ENCODE results near the gene XPNPEP3. TPM values are rescaled to one million over a fixed set of nuclear protein-coding genes. Genes with fewer than 3 reads are reported as not detected.

The XPNPEP3 gene
- total RNA-seq, 1 experiment from 2014 or later: 10.4 TPM

DNA sequence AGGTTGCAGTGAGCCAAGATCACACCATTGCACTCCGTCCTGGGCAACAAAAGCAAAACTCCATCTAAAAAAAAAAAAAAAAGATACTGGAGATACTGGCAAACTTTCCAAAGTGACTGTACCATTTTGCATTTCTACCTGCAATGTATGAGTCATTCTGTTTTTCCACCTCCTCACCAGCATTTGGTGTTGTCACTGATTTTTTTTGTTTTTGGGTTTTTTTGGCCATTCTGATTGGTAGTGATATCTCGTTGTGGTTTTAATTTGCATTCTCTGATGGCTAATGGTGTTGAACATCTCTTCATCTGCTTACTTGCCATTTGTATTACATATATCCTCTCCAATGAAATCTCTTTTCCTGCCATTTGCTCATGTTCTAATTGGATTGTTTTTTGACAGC is 82.3 kb downstream of the XPNPEP3 start:
- no peak for DNase-seq (ENCODE audit: low read depth)

DNA sequence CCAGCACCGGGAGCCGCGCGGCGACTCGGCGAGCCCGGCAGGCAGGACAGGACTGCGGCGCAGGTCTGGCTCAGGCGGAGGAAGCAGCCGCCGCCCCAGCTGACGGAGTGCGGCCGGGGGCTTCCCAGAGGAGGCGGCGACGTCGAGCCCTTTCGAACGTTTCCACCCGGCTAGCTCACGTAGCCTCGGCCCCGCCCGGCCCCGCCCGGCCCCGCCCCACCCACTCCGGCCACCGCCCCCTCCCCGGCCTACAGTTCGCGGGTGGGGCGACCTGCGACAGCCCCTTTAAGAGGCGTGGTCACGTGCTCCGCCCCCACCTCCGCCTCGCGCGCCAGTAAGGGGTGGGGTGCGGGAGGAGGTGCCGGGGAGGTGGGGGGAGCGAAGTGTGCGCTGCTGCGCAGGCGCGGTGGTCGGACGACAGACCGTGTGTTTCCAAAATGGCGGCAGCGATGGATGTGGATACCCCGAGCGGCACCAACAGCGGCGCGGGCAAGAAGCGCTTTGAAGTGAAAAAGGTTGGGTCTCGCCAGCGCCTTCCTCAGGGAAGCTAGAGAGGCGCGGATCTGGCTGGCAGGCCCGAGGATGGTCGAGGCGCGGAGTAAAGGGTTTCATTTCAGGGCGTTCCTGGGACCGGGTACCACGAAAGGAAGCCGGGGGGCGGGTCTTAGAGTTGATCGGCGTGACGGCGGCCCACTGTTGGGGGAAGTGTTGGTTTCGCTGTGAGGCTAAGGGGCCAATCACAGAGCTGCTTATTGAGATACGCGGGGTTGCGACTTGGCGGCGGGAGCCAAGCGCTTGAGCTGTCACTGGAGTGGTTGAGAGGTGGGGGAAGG is 94.2 kb downstream of the XPNPEP3 start, which contains the start of gene RBX1:
Gene RBX1 (plus strand): TSS at position 417 of the 833 bp plus-strand sequence. CDS start 21 bp downstream, at position 438.
- peak; percentile 99 for DNase-seq (ENCODE audit: low read depth)

DNA sequence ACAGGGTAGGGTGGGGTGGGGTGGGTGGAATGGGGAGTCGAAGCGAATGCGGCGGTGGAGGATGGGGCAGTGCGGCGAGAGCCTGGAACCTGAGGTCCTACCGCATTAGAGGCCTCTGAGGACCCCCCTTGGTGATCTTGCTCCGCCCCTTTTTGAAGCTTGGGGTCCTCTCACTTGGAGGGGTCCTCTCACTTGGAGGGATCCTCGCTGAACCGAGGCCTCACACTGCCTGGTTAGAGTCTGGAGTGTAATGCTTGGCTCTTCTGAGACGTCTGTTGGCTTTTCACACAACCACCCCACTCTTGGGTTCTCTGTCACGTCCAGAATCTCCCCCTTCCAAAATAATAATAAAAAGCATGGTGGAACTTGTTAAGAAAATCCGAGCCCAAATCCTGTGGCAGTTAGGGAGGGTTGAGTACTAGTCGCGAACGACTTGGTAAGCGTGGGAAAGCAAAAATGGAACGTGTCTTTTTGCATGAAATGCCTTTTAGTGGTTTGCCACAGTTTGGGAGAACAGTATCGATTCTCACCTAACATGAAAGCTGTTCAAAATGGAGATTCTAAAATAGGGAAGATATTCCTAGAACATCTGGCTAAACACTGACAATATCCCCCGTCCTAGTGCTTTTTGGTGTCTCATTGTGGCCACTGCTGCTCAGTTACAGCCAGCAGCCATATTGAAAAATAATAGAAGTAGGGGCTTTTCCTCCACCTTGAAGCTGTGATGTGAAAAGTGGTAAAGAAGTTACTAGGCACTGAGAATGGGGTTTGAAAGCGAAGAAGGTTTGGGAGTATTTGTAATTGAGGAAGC is 95.1 kb downstream of the XPNPEP3 start:
- DNase-seq (ENCODE audit: low read depth): no peak

DNA sequence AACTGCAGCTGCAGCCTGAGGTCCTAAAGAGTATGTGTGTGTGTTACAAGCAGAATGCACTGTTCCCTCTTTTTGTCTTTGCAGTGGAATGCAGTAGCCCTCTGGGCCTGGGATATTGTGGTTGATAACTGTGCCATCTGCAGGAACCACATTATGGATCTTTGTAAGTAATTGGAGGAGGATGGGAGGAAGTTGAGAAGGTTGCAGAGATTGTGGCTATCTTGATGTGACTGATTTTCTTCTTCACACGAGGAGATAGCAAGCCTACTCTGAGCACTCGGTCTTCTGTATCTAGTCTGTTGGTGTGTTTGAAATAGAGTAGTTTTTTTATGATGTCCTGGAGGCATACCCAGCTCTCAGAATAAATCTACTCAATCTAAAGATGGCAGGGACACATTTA is 96.5 kb downstream of the XPNPEP3 start:
- no peak for DNase-seq (ENCODE audit: low read depth)

DNA sequence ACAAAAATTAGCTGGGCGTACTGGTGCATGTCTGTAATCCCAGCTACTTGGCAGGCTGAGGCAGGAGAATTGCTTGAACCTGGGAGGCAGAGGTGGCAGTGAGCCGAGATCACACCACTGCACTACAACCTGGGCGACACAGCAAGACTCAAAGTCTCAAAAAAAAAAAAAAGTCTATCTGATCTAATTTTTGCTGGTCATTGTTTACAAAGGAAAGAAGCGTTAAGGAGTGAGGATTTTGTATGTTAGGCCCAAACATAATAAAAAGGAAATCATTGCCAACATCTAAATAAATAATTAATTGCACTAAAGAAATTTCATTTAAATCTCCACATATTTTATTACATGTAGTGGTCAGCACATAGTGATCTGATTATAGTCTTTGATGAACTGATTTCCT is 97.2 kb downstream of the XPNPEP3 start:
- DNase-seq (ENCODE audit: low read depth): no peak

DNA sequence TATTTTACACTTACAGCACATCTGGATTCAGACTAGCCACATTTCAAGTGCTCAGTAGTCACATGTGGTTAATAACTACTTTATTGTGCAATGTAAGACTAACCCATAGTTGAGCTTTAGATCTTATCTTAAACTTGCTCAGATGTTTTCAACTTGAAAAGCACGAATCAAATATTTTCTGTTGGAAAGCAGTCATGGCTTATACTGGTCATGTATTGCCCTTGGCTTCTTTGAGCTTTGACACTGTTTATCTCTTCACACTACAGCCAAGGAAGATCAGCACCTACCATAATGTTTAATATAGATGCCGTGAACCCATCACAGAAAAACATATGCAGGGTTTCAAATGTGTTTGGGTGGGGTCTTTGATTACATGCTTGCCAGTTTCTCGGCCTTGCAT is 98.6 kb downstream of the XPNPEP3 start:
- no peak for DNase-seq (ENCODE audit: low read depth)

DNA sequence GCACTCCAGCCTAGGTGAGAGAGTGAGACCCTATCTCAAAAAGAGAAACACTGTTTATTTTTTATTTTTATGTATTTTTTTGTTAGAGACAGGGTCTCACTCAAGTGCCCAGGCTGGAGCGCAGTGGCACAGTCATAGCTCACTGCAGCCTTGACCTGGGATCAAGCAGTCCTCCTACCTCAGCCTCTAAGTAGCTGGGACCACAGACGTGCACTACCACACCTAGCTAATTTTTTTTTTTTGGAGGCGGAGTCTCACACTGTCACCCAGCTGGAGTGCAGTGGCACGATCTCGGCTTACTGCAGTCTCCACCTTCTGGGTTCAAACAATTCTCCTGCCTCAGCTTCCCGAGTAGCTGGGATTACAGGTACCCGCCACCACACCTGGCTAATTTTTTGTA is 100.7 kb downstream of the XPNPEP3 start:
- no peak for DNase-seq (ENCODE audit: low read depth)

DNA sequence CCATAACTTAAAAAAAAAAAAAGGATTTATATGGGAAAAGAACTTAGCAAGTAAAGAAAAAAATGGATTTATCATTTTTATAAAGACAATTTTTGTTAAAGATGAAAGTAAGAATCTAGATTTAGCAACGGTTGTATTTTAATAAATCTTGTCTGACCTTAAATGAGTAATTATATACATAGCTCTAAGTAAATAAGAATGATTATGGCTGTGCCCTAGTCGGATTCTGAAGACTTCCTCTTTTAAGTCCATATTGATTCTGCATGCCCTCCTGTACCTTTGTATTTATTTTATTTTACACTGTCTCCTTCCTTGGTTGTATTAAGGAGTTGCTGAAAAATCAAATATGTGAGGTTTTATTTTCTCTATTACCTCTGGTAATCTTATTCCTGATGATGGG is 101.4 kb downstream of the XPNPEP3 start:
- DNase-seq (ENCODE audit: low read depth): no peak

DNA sequence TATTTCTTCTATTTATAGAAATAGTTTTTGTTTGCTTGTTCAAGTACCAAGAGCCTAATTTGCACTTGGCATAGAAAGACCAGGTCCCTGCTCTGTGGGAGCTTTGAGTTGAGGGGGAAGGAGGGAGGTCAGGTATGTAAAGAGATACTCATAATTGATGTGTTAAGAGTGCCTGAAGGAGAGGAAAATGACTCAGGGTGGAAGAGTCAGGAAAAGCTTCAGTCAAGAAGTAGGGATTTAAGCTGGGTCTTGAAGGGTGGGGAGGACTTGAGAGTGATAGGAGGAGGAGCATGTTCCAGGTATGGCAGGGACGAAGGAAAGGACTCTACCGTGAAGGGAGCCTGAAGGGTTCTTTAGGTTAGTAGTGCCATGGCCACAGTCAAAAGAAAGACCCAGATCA is 103.2 kb downstream of the XPNPEP3 start:
- DNase-seq (ENCODE audit: low read depth): no peak

DNA sequence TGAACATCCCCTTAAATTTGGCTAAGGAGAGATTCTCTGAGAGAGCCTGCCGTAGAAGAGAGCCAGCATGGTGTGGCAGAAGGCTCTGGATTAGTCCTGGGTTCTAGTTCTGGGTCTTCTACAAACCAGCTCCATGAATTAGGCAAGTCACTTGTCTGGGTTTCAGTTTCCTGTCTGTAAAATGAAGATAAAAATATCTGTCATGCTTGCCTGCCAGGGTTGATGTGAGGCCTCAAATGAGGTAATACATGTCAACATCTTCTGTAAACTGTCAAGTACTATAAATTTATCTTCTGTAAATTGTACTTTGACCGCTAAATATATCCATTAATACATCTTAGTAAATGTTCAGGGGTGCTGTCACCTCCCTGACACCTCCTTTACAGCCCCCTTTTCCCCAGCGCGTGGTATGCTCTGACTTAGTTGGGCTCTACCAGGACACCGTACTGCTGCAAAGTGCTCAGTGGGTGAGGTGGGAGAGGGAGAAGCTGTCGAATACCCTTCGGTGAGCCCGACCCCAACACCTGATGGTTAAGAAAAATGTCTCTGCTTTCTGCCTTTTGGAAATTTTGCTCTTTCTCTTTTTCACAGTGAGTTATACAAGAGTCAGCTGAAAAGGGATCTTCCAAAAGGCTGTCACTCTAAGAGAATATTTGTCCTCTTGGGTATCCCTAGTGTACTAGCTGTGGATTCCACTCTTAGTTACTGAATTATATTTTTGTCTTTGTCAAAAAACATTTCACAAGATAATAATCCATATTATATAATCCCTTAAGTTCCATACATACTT is 109.2 kb downstream of the XPNPEP3 start:
- no peak for DNase-seq (ENCODE audit: low read depth)

DNA sequence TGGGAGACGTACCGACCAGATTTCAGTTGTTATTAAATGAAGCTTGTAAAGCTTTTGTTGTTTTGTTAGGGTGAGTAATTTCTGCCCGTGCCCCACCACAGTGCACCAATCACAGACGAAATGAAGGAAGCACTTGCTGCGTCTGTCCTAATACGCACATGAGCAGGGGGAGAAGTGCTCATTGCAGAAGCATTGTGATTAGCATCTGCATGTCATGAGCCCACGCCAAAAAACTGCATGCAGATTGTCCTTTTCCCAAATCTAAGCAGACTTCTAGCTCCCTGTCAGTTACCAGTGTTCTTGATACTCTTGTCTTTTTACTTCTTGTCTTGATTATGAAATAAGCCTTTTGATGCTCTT is 109.8 kb downstream of the XPNPEP3 start:
- DNase-seq (ENCODE audit: low read depth): no peak

DNA sequence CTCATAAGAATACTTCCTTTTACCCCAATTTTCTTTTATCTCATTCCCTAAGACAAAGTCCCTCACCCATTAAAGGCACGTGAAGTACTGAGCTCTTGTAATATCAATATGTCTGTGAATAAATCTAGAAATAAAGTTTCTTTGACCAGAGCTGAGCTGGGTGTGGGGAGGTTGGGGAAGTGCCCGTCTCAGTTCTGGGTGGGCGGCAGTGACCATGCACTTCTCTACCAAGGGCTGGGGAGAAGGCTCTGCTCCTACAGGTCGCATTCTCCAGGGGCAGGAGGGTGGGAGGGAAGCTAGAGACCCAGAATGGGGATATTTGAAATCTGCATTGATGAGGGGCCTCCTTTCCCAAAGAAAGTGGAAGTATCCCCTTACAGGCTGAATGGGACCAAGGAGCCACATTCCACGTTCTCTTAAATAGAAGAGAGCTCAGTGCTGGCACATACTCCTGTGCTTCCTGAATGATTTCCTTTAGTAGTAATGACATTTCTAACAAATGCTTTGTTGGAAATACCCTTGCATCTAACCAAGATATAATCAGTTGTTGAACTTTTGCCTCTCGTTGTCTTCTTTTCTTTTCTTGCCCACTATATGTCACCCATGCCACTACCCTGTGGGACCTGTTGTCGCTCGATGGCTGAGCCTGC is 110.3 kb downstream of the XPNPEP3 start:
- no peak for DNase-seq (ENCODE audit: low read depth)

DNA sequence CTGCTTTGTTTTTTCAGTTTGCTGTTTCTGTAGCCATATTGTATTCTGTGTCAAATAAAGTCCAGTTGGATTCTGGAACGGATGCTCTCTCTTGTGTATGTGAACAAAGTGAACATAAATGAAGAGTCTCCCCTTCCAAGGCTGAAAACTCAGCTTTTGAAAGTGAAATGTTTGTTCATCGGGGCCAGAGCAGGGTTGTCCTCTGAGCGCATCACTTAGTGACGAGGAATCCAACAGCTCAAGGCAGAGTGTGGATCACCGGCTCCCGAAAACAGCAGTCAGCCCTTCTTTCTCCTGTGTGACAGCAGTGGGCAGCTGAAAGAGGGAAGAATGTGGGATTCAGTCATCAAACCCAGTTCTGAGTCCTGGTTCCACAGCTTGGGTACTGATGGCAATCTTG is 115.6 kb downstream of the XPNPEP3 start:
- DNase-seq (ENCODE audit: low read depth): no peak

DNA sequence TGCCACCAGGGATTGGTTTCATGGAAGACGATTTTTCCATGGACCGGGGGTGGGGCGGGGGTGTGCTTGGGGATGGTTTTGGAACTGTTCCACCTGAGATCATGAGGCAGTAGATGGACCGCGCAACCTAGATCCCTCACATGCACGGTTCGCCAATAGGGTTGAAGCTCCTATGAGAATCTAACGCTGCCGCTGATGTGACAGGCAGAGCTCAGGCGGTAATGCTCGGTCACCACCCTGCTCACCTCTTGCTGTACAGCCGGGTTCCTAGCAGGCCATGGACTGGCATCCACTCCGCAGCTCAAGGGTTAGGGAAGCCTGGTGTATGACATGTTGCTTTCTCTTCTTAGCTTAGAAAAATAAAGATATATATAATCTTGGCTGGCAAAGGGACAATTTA is 116.2 kb downstream of the XPNPEP3 start:
- DNase-seq (ENCODE audit: low read depth): no peak

DNA sequence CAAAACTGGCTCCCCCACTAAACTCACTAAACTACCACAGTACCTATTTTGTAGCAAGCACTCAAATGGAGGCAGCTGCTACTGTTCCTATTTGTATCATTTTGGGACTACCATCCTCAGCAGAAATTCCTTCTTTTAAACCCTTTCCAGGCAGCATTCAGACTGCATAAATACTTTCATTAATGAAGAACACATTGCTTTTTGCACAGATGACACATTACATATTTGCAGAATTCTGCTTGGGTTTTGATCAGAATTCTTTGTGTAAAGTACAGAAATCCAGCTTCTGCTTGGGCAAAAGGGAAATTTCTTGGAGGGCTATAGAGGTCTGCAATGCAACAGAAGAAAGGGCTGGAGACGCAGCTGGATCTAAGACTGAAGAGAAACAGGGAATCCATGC is 118.4 kb downstream of the XPNPEP3 start:
- DNase-seq (ENCODE audit: low read depth): no peak

DNA sequence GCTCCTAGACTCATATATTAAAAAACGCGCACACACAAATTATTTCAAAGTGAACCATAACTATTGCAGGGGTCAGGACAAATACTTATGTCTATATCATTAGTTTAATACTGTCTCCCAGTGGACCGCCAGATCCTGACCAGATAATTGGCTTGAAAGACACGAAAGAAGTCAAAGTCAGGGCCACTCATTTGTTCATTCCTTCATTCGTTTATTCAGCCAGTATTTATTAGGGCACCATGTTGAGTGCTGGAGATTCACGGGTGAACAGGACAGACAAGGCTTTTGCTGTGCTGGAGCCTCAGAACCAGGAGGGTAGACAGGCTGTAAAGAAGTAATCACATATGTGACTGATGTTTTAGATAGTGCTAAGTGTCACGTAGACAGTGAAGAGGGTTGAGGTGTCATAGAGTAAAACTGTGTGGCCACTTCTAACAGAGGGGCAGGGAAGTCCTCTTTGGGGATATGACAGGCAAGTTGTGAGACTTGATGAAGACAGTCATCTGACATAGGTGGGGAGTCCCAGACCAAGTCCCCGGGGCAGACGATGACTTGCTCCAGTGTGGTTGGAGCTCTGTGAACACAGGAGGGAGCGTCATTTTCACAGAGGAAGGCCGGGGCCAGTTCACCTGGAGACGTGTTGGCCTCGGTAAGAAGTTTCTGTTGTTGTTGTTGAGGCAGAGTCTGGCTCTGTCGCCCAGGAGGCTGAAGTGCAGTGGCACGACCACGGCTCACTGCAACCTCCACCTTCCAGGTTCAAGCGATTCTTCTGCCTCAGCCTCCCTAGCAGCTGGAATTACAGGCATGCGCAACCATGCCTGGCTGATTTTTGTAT is 120.1 kb downstream of the XPNPEP3 start:
- DNase-seq (ENCODE audit: low read depth): no peak

DNA sequence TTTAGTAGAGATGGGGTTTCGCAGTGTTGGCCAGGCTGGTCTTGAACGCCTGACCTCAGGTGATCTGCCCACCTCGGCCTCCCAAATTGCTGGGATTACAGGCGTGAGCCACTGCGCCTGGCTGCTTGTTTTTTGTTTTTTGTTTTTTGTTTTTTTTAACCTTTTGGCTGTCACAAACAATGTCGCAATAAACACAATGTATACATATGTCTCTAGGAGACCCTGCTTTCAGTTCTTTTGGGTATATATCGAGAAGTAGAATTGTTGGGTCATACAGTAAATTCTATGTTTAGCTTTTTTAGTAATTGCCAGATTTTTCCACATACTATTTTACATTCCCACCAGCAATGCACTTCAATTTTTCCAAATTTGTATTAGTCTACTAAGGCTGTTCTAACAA is 122.2 kb downstream of the XPNPEP3 start:
- DNase-seq (ENCODE audit: low read depth): no peak

DNA sequence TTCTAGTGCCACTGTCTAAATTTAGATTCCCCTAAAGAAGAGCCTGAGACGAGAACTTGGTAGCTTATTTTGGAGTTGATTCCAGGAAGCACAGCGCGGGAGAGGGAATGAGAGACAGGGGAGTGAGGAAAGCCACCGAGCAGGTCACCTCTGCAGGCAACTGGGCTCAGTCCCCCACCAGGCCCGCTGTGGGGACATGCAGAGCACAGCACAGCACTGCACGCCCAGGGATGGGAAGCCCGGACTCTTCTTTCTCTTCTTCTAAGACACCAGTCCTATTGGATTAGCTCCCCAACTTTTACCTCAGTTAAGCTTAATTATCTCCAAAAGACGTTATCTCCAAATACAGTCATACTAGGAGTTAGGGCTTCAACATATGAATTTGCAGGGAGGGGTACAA is 122.9 kb downstream of the XPNPEP3 start:
- no peak for DNase-seq (ENCODE audit: low read depth)

Measured in Daoy (cell line).